Right lobe of liver (tissue), 6 donors: Measurements from ENCODE around the gene NFRKB. TPM values are rescaled to one million over a fixed set of nuclear protein-coding genes. Genes with fewer than 3 reads are reported as not detected.
"Not testable (repeated sequence)": the region's sequence is repeated elsewhere in the genome, so short reads cannot be mapped to it uniquely, and the experiment has no call there.

ENCODE experiments used
- ATAC-seq, 4 donors: fragments of 200-7000 bp; cut with Tn5 transposase; one replicate each; pipeline ENCODE4 v1.9.1; 2020; ENCODE audit warnings: mild to moderate bottlenecking in 4 of 4, moderate library complexity in 4 of 4
- DNase-seq, 3 donors: peaks; one replicate each; pipeline ENCODE4 v3.0.0-alpha.2; 2020
- H3K27ac ChIP-seq, 3 donors: fragments of 200-600 bp; one replicate each; pipeline ENCODE4 v1.8.0; 2022
- H3K27me3 ChIP-seq, 2 donors: fragments of 200-600 bp; one replicate each; pipeline ENCODE4 v1.8.0; 2022
- H3K36me3 ChIP-seq, 4 donors: fragments of 200-600 bp; sonication (generic) in 1 of 4; one replicate each; pipeline versions ENCODE4 v1.5.1 to v1.8.0; 2017 to 2022; ENCODE audit warnings: control low read depth in 1 of 4
- H3K4me1 ChIP-seq, 4 donors: fragments of 200-600 bp; sonication (generic) in 1 of 4; one replicate each; pipeline versions ENCODE4 v1.5.1 to v1.8.0; 2017 to 2022; ENCODE audit warnings: control low read depth in 1 of 4
- H3K4me3 ChIP-seq, 3 donors: fragments of 200-600 bp; one replicate each; pipeline ENCODE4 v1.8.0; 2022
- H3K9me3 ChIP-seq, 4 donors: fragments of 200-600 bp; sonication (generic) in 1 of 4; one replicate each; pipeline versions ENCODE4 v1.5.1 to v1.8.0; 2017 to 2022; ENCODE audit warnings: control low read depth in 1 of 4
- CTCF ChIP-seq, 4 donors: fragments of 200-600 bp in 3 of 4; fragments of 450-650 bp in 1 of 4; IDR thresholded peaks; one replicate each; pipeline versions ENCODE4 v1.5.1 to v1.8.0; 2016 to 2022; ENCODE audit warnings: antibody characterized with exemption in 4 of 4, mild to moderate bottlenecking in 2 of 4
- POLR2A ChIP-seq: fragments of 450-650 bp; IDR thresholded peaks from one replicate; pipeline ENCODE4 v1.6.1; 2017; ENCODE audit warnings: antibody characterized with exemption, mild to moderate bottlenecking
- WGBS: methylation state at CpG from one replicate; pipeline ENCODE4 v1.1.6; 2018; ENCODE audit warnings: low coverage, low lambda C conversion rate; ENCODE audit not compliant: insufficient coverage; ENCODE audit errors: missing lambda C conversion rate; 5-methylcytosine and 5-hydroxymethylcytosine counted together
- intact Hi-C, 2 donors: fragments of 100-400 bp; cut with DNase I; formaldehyde crosslinking; loops; one replicate each; pipeline versions ENCODE4 v1.11.2 to v1.14.1; 2022
- total RNA-seq, 6 experiments: library from RNA; depleted of rRNA in 2 of 6; stranded (reverse); fragments of >200 nt in 2 of 6; fragmentation: NEBNext Ultra II Directional in 3 of 6; extraction: Animal tissue kit (Norgen Biotek cat#: 25700) in 3 of 6; gene quantifications; one replicate each; pipeline versions ENCODE4 v1.1.0 to v1.2.4, GENCODE V29; 2016 to 2023
- donor health status: DM: no; HTN: yes; CAD: no.
- donor health status: DM: no; HTN: no; CAD: no.
- donor health status: DM: no; HTN: no; CAD: no.
- donor health status: DM: no; HTN: yes; CAD: no.
- donor health status: DM: no; HTN: yes; CAD: no.

The NFRKB gene
- total RNA-seq, 6 experiments from 2014 or later = 9.5 to 15.0 (median 11.4) TPM

DNA sequence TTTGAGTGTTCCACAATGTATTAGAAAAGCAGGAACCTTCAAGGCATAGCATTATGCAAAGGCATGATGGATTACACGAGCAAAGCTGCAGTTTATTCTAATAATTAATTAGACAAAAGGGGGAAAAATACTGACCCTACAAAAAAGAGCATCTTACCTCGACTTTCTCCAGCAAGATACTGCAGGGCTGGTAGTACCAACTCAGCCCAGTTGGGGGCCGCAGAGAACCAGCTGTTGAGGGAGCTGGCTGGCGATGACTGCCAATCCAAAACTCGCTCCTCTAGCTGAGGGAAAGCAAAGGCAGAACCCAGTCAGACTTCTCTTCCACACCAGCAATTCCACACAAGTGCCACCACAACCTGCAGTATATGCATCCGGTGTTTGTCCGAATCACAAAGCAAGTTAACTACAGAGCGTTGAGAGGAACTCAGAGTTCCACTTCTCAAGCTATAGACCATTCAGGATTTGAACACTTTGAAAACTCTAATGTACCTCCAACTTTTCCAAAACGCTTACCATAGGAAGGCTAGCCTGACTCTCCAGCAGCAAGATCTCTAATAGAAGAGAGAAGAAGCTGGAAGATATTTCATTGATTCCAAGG lies 13.7 kb downstream of the NFRKB start:
- Histone ChIP-seq H3K4me3 (no peak overlapping the region), H3K36me3 (peaks cover 9 to 99% (median 54%) of the 10 kb centered on the region in 4 donors), H3K4me1 (no peaks in the 10 kb centered on the region), H3K27ac (no peak overlapping the region), H3K9me3 (no peaks in the 10 kb centered on the region), H3K27me3 (no peaks in the 10 kb centered on the region)
- WGBS = 59% methylated on average over 6 of the region's 9 CpGs
- DNase-seq (peak in 1 of 3 donors; percentile 46), ATAC-seq (peak; percentile 76 to 86 (median 82))
- intact Hi-C loops = no loop called here
- TF ChIP-seq CTCF (IDR thresholded peaks at IDR 0.05) (peak; percentile 38 to 56 (median 52)), POLR2A (no peak)

- Histone ChIP-seq H3K4me1 (no peaks in the 10 kb centered on the region), H3K36me3 (peaks cover 9 to 99% (median 52%) of the 10 kb centered on the region in 4 donors), H3K9me3 (no peaks in the 10 kb centered on the region), H3K27ac (no peak overlapping the region), H3K27me3 (no peaks in the 10 kb centered on the region), H3K4me3 (no peak overlapping the region)
- intact Hi-C loops = no loop called here
- ATAC-seq (no peak), DNase-seq (no peak)
- 90% methylated on average over 2 of the region's 3 CpGs for WGBS
- TF ChIP-seq CTCF (IDR thresholded peaks at IDR 0.05) (no peak), POLR2A (no peak)
These were observed 15.1 kb downstream of the NFRKB start for GRCh38 chr11:129880311-129880710.

GRCh38 chr11:129871914-129872313 lies 23.5 kb downstream of the NFRKB start:
- no peak overlapping the region for H3K4me3 ChIP-seq
- no peaks in the 10 kb centered on the region for H3K4me1 ChIP-seq
- intact Hi-C loops = no loop called here
- no peaks in the 10 kb centered on the region for H3K27me3 ChIP-seq
- no peak for DNase-seq
- TF ChIP-seq POLR2A (no peak), CTCF (IDR thresholded peaks at IDR 0.05) (no peak)
- no peak overlapping the region for H3K27ac ChIP-seq
- ATAC-seq = no peak
- no peaks in the 10 kb centered on the region for H3K9me3 ChIP-seq
- 87% methylated on average over 7 of the region's 7 CpGs for WGBS
- peaks cover 0 to 95% (median 37%) of the 10 kb centered on the region in 4 donors for H3K36me3 ChIP-seq

DNA sequence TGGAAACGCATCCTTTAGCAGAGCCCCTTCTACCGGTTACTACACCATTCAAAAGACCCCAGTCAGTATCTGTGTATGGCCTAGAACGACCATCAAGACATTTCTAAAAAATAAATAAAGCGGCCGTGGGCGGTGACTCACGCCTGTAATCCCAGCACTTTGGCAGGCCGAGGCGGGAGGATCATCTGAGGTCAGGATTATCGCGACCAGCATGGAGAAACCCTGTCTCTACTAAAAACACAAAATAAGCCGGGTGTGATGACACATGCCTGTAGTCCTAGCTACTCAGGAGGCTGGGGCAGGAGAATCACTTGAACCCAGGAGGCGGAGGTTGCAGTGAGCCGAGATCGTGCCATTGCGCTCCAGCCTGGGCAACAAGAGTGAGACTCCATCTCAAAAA lies 26.8 kb downstream of the NFRKB start:
- ATAC-seq, H3K27ac ChIP-seq, H3K4me1 ChIP-seq, intact Hi-C loops, H3K27me3 ChIP-seq, H3K9me3 ChIP-seq, DNase-seq, H3K4me3 ChIP-seq: not testable (repeated sequence)
- peaks cover 0 to 85% (median 30%) of the 10 kb centered on the region in 4 donors for H3K36me3 ChIP-seq
- 83% methylated on average over 14 of the region's 16 CpGs for WGBS

DNA sequence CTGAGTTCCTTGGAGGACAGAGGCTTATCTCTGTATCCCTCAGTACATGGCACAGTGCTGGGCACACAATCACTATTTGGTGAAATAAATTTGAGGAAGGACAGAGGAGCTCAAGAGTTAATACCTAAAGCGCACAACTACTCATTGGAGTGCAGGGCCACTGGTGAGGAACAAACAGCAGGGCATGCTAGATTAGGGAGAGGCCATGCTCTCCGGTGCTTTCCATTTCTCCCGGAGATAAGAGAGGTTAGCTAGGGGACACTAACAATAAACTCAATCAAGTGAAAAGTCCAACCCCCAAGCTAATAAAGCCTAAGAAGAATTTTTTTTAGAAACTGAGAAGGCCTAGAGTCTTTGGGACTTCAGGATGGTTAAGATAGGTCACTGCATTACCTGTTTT lies 29.1 kb downstream of the NFRKB start:
- ATAC-seq (peak in 3 of 4 donors; percentile 11 to 37 (median 32)), DNase-seq (no peak)
- TF ChIP-seq CTCF (IDR thresholded peaks at IDR 0.05) = no peak
- no peak for TF ChIP-seq POLR2A
- 53% methylated on average over 3 of the region's 3 CpGs for WGBS
- Histone ChIP-seq H3K36me3 (peaks cover 0 to 69% (median 19%) of the 10 kb centered on the region in 4 donors), H3K9me3 (no peaks in the 10 kb centered on the region), H3K27ac (no peak overlapping the region), H3K27me3 (no peaks in the 10 kb centered on the region), H3K4me3 (no peak overlapping the region), H3K4me1 (no peaks in the 10 kb centered on the region)
- intact Hi-C loops = no loop called here
